MG63 (cell line): ENCODE data around the gene JUN. TPM values are rescaled to one million over a fixed set of nuclear protein-coding genes. Genes with fewer than 3 reads are reported as not detected.

ENCODE experiments used
- DNase-seq: peaks from one replicate; pipeline ENCODE4 v3.0.0-alpha.2; 2020
- H3K27me3 ChIP-seq: fragments of 250-450 bp; sonication (Bioruptor Pico); 2 replicates; pipeline ENCODE4 v1.5.1; 2020; ENCODE audit warnings: mild to moderate bottlenecking, moderate library complexity
- H3K36me3 ChIP-seq: fragments of 250-450 bp; sonication (Bioruptor Pico); 2 replicates; pipeline ENCODE4 v1.5.1; 2020; ENCODE audit warnings: mild to moderate bottlenecking, moderate library complexity
- H3K4me3 ChIP-seq: fragments of 250-450 bp; sonication (Bioruptor Pico); 2 replicates; pipeline ENCODE4 v1.5.1; 2020; ENCODE audit warnings: mild to moderate bottlenecking, moderate library complexity
- H3K9me3 ChIP-seq: fragments of 250-450 bp; sonication (Bioruptor Pico); 2 replicates; pipeline ENCODE4 v1.5.1; 2020; ENCODE audit warnings: mild to moderate bottlenecking, moderate library complexity
- total RNA-seq: library from RNA; depleted of rRNA; stranded (reverse); fragments of >200 nt; shearing (Covaris generic); gene quantifications from 2 replicates; pipeline ENCODE4 v1.2.3, GENCODE V29; 2014; ENCODE audit warnings: low replicate concordance

JUN gene
- total RNA-seq, 1 experiment from 2014 or later, result 126 TPM

DNA sequence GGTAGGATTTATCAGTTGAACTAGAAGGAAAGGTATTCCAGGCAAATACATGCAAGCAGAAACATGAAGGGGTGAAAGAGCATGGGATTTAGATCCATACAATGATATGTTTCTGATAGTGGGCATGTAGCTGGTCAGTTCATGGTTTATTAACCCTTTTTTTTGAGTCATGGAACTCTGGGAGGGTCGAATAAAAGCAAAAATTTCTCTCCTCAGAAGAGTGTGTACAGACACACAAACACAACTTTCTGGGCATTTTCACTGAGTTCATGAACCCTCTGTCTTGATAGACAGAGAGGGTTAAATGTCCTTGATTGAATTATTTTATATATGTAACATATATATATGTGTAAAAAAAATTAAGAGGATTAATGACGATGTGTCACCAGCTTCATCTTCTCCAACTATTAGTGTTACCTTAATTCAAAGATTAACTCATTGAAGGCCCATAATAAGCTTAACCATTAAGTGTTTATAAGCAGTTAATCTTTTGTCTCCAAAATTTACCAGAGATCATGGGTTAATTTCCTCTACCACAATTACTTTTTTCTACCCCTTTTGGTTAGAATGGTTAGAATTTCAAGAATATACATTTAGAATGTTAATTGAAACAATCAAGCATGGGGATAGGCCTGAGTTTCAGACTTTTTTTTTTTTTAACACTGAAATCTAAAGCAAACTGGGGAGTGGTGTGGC is 4.6 kb downstream of the JUN start:
- H3K9me3 ChIP-seq, result no peaks in the 10 kb centered on the region
- H3K4me3 ChIP-seq, result peak overlapping the region; percentile 93
- H3K27me3 ChIP-seq, result no peaks in the 10 kb centered on the region
- no peak for DNase-seq
- peaks cover 32% of the 10 kb centered on the region for H3K36me3 ChIP-seq

DNA sequence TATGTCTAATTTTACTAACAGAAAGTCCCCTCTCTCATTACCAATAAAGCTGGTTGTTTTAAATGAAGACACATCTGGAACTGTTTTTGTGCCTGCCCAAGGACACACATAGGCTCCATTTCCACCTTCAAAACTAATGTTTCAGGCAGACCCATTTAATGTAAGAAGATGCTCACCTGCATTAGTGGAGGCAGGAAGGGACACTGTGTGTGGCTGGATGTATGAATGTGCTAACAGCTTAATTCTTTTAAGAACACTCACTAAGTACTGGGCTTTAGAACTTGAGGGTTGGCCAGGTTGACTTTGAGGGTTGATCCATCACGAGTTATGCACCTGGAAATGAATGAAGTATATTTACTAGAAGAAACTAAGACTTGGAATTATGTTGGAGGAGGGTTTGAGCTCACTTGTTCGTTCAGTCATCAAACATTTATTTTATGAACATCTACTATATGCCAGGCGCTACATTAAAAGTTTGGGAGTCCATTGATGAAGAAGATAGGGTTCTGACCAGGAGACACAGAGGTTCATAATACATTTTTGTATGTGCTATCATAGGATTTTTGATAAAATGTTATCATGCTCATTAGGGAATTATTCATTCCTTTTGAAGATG is 5.4 kb downstream of the JUN start:
- Histone ChIP-seq H3K4me3 (no peak overlapping the region), H3K27me3 (no peaks in the 10 kb centered on the region), H3K9me3 (no peaks in the 10 kb centered on the region), H3K36me3 (peaks cover 32% of the 10 kb centered on the region)
- no peak for DNase-seq

DNA sequence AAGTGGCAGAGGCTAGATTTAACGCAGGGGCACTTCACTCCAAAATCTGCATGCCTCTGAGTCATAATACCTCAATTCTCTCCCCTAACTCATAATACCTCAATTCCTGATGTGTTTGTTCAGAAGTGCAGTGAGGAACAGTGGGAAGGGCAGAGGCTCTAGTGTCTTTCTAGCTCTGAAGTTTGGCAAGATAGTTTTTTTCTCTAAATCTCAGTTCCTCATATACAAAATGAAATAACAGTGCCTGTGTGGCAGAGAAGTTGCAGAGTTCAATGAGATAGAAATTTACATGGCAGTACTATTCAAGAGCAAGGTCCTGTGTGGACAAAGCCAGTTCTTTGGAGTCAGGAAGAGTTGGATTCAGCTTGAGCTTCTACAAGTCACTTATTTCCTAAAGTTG is 9.8 kb downstream of the JUN start:
- no peak for DNase-seq
- H3K27me3 ChIP-seq, result no peaks in the 10 kb centered on the region

DNA sequence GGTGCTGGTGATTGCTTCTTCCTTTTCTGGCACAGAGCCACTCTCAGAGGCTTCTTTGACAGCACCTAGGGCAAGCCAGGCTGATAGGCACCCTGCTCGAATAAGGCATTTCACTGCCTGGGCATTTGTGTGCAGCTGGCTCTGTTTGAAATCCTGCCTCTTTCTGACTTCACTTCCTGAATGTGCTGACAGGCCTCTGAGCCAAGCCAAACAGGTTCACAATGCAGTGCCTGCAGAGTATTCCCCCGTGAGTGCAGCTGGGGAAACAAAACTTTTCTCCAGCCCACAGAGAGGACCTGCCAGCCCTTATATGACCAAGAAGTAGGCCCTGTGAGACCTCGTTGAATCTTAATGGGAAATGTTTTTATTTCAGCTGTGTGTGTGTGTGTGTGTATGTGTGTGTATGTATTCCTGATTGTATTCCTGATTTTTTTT is 10.4 kb downstream of the JUN start:
- no peaks in the 10 kb centered on the region for H3K9me3 ChIP-seq
- DNase-seq, result peak; percentile 84

More for the DNA sequence above, 9.8 kb downstream of the JUN start:
- H3K4me3 ChIP-seq, result no peak overlapping the region
- H3K9me3 ChIP-seq, result no peaks in the 10 kb centered on the region
- no peaks in the 10 kb centered on the region for H3K36me3 ChIP-seq

DNA sequence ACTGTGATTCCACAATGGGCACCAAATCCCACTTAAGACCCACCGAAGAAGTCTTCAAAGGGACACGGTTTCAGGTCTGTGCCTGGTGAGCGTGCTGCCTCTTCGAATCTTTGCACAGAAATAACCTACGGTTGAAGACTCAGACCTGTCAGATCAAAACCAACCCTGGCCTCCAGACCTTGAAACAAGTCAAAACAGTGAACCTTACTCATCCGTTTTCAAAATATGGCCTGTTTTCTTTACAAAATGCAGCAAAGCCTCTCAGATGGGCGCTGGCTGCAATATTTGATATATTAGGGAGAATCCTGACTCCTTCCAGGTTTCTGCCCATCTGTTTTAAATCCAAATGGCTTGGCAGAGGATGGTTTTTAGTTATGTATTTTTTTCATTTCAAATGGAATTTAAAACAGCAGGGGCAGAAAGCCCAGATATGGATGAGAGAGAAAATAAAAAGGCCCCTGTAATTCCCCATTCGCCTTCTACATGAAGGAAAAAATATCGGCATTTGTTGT is 14.0 kb downstream of the JUN start:
- no peaks in the 10 kb centered on the region for H3K27me3 ChIP-seq
- H3K36me3 ChIP-seq, result no peaks in the 10 kb centered on the region
- no peak overlapping the region for H3K4me3 ChIP-seq
- DNase-seq, result no peak
- H3K9me3 ChIP-seq, result no peaks in the 10 kb centered on the region

More for the DNA sequence above, 10.4 kb downstream of the JUN start:
- Histone ChIP-seq H3K4me3 (no peak overlapping the region), H3K27me3 (no peaks in the 10 kb centered on the region), H3K36me3 (no peaks in the 10 kb centered on the region)

DNA sequence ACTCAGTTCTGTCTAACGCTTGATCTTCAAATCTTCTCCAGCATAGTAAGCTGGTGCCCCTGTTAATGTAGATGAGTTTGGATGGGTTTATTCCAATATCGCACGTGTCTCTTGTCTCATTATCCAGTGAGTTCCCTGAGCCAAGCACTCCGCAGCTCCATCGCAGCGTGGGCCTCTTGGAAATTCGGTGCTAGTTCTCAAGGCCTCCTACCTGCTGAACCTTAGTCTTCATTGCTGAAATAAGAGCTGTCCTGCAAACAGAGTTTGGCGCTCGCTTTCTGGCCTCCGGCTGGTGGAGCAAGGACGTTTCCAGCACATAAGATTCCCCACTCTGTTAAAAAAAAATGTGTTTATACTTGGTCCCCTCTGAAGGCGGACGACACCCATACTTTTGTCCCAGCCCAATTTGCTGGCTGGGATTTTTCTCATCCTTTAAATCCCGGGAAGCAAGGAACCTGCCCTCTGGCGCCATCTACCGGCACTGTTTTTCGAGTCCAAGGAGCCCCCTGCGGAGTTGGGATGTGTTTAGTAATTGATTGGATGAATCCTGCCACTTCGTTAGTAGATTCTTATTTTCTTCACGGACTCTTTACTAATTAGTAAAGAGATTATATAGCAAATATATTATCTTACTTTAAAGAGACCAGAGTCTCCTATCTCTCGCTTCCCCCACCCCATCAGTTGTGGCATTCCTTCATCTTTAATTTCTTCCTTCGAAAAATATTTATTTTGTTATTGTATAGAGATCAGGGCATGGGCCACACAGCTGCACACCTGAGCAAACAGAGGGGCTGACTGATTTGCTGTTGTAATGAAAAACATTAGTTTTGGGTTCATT is 14.7 kb downstream of the JUN start:
- no peak overlapping the region for H3K4me3 ChIP-seq
- DNase-seq, result peak; percentile 67
- H3K27me3 ChIP-seq, result no peaks in the 10 kb centered on the region
- H3K36me3 ChIP-seq, result no peaks in the 10 kb centered on the region
- H3K9me3 ChIP-seq, result no peaks in the 10 kb centered on the region

DNA sequence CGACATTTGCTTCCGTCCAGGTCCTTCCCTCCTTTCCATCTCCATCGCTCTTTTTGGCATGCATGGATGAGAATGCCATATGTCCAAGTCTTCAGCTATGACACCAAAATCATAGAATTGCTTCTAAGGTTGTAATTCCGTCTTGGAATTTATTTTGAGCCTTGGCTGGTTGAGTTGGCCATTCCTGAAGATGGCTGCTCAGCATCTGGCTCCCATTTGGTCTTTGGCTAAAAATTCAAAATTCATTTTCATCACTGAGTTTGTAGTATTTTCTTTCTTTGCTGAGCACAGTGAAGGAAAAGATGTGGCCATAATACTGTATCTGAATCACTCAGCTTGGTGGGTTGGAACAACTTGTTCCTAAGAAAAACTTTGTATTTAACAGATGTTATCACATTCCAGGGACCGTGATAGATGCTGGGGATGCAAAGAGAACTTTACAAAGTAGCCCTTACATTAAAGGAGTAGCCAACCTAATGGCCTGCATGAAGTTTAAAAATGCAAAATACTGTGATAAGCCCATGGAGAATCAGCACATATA is 15.6 kb downstream of the JUN start:
- no peak for DNase-seq
- no peaks in the 10 kb centered on the region for H3K9me3 ChIP-seq
- no peaks in the 10 kb centered on the region for H3K27me3 ChIP-seq
- H3K36me3 ChIP-seq, result no peaks in the 10 kb centered on the region
- H3K4me3 ChIP-seq, result no peak overlapping the region

DNA sequence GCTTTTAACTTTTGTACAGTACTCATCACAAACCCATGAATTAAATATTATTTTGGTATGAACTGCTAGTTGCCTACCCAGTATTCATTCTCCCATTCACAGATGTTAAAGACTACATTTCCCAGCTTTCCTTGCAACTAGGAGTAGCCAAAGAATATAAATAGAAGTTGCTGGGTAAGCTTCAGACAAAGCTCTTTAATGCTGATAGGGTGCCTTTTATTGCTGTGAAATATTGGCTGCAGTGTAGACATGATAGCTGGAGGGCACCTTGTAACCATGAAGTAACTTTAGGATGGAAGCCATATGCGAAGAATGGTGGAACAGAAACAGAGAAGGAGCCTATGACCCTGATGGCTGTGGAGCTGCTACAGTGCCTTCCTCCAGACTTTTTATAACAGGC is 16.7 kb downstream of the JUN start:
- no peak for DNase-seq
- Histone ChIP-seq H3K36me3 (no peaks in the 10 kb centered on the region), H3K4me3 (no peak overlapping the region)

DNA sequence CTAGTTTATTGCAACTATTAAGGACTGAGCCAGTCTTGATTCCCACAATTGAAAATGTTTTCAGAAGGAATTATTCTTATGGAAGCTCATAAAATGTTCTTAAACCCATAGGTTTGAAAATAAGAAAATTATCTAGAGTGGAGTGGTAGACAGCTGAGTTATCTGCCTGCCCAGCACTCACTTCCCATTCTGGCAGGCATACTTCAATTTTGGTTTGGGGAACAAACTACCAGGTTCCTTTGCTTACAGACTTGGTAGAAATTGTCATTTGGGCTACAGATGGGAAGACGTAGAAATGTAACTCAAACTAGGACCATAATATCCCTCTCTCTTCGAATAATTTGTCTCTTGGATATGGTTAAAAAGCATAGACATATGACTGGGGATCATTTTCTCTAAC is 18.4 kb downstream of the JUN start:
- Histone ChIP-seq H3K9me3 (no peaks in the 10 kb centered on the region), H3K27me3 (no peaks in the 10 kb centered on the region), H3K4me3 (no peak overlapping the region), H3K36me3 (no peaks in the 10 kb centered on the region)
- no peak for DNase-seq

More for the DNA sequence above, 16.7 kb downstream of the JUN start:
- Histone ChIP-seq H3K9me3 (no peaks in the 10 kb centered on the region), H3K27me3 (no peaks in the 10 kb centered on the region)

DNA sequence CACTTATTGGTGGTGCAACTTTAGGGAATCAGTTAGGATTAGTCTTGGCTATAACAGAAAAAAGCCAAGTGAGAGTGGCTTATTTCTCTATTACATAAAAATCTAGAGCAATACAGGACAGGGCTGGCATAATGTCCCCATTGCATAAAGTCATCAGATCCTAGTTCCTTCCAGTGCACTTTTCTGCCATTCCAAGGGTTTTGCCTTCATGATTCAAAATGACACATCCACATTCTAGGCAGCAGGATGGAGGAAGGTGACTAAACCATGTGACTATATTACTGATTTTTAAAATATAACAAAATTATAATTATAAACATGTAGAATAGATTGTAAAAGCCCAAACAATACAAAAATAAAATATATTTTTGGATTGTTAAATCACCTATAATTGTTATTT is 18.8 kb downstream of the JUN start:
- Histone ChIP-seq H3K9me3 (no peaks in the 10 kb centered on the region), H3K36me3 (no peaks in the 10 kb centered on the region), H3K4me3 (no peak overlapping the region), H3K27me3 (no peaks in the 10 kb centered on the region)
- no peak for DNase-seq

DNA sequence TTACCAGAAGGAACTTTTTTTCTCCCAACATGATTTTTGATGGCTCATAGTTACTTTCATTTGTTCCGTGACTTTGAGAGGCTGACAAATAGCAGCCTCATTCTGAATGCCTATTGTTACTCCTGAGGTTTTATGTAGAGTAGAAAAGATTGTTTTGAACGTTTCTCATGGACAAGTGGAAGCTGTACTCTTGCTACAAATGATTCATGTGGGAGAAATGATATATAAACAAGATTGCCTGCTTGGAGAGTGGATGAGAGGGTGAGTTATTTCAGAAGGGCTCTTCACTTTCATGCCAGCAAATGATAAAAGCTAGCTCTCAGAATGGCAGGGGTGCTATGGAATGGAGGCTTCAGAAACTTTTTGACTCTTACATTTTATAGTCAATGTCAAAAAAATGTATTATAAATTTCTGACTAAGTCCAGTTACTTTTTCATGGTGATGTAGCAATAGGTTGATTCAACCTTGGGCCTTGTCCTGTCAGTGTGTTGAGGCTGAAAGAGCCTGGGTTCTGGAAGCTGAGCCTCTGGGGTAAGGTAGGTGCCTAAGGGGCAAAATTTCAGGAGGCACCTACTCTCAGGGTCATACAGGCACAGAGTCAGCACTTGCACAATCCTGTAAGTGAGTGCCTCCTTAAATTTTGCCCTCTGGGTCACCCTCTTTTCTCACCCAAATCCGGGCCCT is 19.4 kb downstream of the JUN start:
- H3K36me3 ChIP-seq, result no peaks in the 10 kb centered on the region
- no peaks in the 10 kb centered on the region for H3K27me3 ChIP-seq
- H3K4me3 ChIP-seq, result no peak overlapping the region
- peak; percentile 41 for DNase-seq
- no peaks in the 10 kb centered on the region for H3K9me3 ChIP-seq

DNA sequence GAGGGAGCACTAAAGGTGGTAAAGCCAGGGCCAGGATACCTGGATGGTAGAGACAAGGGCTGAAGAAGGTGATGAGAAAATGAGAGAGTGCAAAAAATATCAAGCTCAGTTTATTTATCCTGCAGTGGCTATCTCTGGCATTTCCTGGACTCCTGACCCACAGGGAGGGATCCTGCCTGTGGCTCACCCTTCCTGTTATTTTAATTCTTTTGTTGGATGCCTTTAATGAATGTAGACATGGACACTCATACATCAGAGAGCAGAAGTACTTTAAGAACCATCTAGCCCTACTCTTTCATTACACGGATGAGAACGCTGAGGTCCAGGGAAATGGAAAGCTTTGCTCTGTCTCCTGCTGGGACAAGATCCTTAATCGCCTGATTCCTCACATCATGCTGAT is 20.6 kb downstream of the JUN start:
- Histone ChIP-seq H3K9me3 (no peaks in the 10 kb centered on the region), H3K27me3 (no peaks in the 10 kb centered on the region), H3K4me3 (no peak overlapping the region), H3K36me3 (no peaks in the 10 kb centered on the region)
- DNase-seq, result peak; percentile 80

DNA sequence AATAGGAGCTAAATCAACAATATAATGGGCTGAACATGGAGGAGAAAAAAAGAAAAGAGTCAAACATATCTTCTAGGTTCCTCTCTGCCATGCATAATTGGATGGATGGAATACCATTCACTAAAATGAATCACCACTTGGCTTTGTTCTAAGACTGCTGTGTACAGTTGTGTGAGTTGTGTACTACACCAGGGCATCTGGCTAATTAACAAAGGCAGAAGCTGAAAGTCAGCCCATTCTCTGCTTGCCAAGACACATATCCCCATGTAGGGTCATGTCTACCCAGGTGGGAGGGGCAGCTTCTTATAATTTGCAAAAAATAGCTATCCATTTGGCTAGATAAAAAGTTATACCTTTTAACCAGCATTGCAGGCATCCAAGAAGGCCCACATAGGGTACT is 21.0 kb downstream of the JUN start:
- no peaks in the 10 kb centered on the region for H3K9me3 ChIP-seq
- H3K4me3 ChIP-seq, result no peak overlapping the region
- no peaks in the 10 kb centered on the region for H3K36me3 ChIP-seq
- no peaks in the 10 kb centered on the region for H3K27me3 ChIP-seq
- peak; percentile 78 for DNase-seq

DNA sequence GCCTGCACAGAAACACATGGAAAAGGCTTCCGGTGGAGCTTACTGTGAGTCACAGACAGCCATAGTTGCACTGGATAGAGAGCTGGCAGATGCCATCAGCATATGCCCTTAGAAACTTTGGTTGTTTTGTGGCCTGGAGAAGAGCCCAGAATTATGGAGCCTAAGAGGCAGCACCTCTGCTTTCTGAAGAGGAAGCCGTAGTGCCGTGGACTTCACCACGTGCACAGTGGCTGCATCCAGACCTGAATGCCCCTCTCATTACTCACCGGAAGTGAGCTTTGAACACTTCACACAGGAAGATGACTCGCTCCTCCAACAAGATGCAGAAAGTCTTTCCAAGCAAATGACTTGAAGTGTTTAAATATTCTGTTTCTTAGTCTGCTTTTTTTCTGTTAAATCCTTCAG is 28.4 kb downstream of the JUN start:
- H3K36me3 ChIP-seq, result no peaks in the 10 kb centered on the region
- no peak overlapping the region for H3K4me3 ChIP-seq
- H3K27me3 ChIP-seq, result no peaks in the 10 kb centered on the region
- H3K9me3 ChIP-seq, result no peaks in the 10 kb centered on the region
- peak; percentile 98 for DNase-seq

DNA sequence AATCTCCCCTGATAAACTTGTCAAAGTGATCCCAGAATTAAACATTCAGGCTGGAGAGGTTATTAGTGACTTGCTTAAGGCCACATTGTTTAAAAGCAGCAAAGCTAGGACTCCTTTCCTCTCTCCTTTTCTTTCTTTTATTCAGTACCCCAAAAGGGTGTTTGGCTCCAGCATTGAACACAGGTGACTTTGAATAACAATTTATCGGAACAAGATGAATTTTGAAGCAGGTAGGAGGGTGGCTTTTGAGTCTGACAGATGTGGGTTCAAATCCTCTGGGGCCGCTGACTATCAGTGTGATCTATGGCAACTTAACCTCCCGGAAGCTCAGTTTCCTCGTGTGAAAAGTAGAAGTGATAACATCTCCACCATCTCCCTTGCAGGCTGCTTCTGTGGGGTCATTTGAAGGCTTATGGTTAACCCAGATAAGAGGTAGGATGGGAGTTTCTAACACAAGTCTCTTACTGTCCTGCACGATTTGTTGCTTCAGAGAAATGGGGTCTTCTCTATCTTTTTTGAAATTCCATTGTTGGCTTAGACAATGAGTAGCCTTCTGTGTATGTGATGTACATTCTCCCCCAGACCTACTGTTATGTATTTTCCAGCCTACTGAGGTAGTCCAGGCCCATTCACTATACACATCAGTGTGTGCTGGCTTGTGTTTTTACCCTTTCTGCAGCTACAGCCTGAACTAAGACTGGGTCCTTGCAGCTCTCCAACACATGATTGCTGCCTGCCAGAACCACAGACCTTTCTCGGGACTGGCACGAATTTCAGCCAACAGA is 29.0 kb downstream of the JUN start:
- no peak overlapping the region for H3K4me3 ChIP-seq
- no peaks in the 10 kb centered on the region for H3K27me3 ChIP-seq
- DNase-seq, result no peak
- H3K9me3 ChIP-seq, result no peaks in the 10 kb centered on the region
- no peaks in the 10 kb centered on the region for H3K36me3 ChIP-seq

DNA sequence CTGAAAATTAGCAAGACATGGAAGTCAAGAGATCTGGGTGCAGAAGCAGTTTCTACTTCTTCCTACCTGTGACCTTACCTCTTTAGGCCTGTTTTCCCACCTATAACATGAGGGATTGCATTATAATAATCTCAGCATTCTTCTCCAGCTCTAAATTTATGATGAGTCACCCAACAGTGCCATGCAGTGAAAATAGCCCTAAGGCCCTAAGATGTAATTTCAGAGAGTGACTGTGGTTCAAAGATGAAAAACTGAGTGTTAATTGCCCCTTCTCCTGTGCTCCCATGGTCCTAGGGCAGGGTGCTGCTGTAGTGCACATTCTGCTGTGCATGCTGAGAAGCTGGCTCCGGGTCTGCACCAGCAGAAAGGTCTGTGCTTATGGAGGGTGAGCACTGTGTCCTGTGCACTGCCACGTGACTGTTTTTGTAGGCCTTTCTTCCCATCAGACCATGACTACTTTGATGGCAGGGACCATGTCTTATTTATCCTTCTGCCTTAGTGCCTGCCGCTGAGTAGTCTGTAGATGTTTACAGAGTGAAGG is 29.7 kb downstream of the JUN start:
- Histone ChIP-seq H3K9me3 (no peaks in the 10 kb centered on the region), H3K27me3 (no peaks in the 10 kb centered on the region), H3K4me3 (no peak overlapping the region), H3K36me3 (no peaks in the 10 kb centered on the region)
- no peak for DNase-seq
